Panc1 (cell line): Measurements from ENCODE around the gene MSRB1. TPM values are rescaled to one million over a fixed set of nuclear protein-coding genes. Genes with fewer than 3 reads are reported as not detected.

Source experiments
- ATAC-seq: fragments of 200-7000 bp; cut with Tn5 transposase; 2 replicates; pipeline ENCODE4 v1.9.1; 2020; ENCODE audit warnings: mild to moderate bottlenecking, moderate library complexity
- BruUV-seq: library from RNA; stranded (reverse); fragments of 400-500 nt; replicated peaks from 2 replicates; lab custom pipeline; 2021; lab: Mats Ljungman, UMichigan
- CTCF ChIA-PET: fragments of 300-600 bp; sonication (Branson Sonifier 250); formaldehyde crosslinking; loops from one replicate; lab custom pipeline; 2022; ENCODE audit warnings: antibody characterized with exemption; lab: Charles Lee
- POLR2A ChIA-PET: fragments of 300-600 bp; sonication (Branson Sonifier 250); formaldehyde crosslinking; loops from one replicate; lab custom pipeline; 2022; ENCODE audit warnings: antibody characterized with exemption; lab: Charles Lee
- DNase-seq: peaks from one replicate; pipeline ENCODE4 v3.0.0-alpha.2; 2010; ENCODE audit warnings: low read depth, low spot score
- H3K27ac ChIP-seq: 2 replicates; pipeline ENCODE4 v1.5.1; 2011; ENCODE audit warnings: mild to moderate bottlenecking, low read length, inconsistent platforms
- H3K27me3 ChIP-seq: fragments of 200-500 bp; sonication (Bioruptor generic); 2 replicates; pipeline ENCODE4 v1.6.0; 2014; ENCODE audit warnings: low read length, inconsistent platforms; ENCODE audit not compliant: control insufficient read depth, insufficient read depth
- H3K36me3 ChIP-seq: fragments of 200-500 bp; sonication (Bioruptor generic); 2 replicates; pipeline ENCODE4 v1.5.1; 2014; ENCODE audit warnings: inconsistent platforms, mild to moderate bottlenecking, low read length, moderate library complexity; ENCODE audit not compliant: control insufficient read depth, insufficient read depth
- H3K4me1 ChIP-seq: 2 replicates; pipeline ENCODE4 v1.5.1; 2011; ENCODE audit warnings: inconsistent platforms, mild to moderate bottlenecking, low read length, moderate library complexity; ENCODE audit not compliant: control insufficient read depth, insufficient read depth
- H3K4me3 ChIP-seq, 2 experiments: 2 replicates each; pipeline ENCODE4 v1.5.1; 2011 to 2012; ENCODE audit warnings: low read depth in 2 of 2, low read length in 2 of 2, mild to moderate bottlenecking in 2 of 2, inconsistent platforms in 1 of 2, moderate library complexity in 1 of 2
- H3K9me3 ChIP-seq: fragments of 200-500 bp; sonication (Bioruptor generic); 2 replicates; pipeline ENCODE4 v1.5.1; 2014; ENCODE audit warnings: low read depth, mild to moderate bottlenecking, inconsistent platforms, low read length, moderate library complexity; ENCODE audit not compliant: control insufficient read depth, insufficient read depth
- CTCF ChIP-seq: fragments of 450-650 bp; IDR thresholded peaks from 2 replicates; pipeline ENCODE4 v1.5.1; 2017; ENCODE audit warnings: mild to moderate bottlenecking
- POLR2AphosphoS5 ChIP-seq: IDR thresholded peaks from 2 replicates; pipeline ENCODE4 v1.6.1; 2012; ENCODE audit warnings: mild to moderate bottlenecking, low read depth, low read length, moderate library complexity
- REST ChIP-seq, 2 experiments: IDR thresholded peaks; 2 replicates each; pipeline ENCODE4 v1.6.1; 2011 to 2012; ENCODE audit warnings: low read depth in 2 of 2, control low read depth in 1 of 2, low read length in 1 of 2, mild to moderate bottlenecking in 1 of 2, moderate library complexity in 1 of 2; ENCODE audit not compliant: insufficient read depth in 1 of 2
- SIN3A ChIP-seq: IDR thresholded peaks from 2 replicates; pipeline ENCODE4 v1.6.1; 2012; ENCODE audit warnings: low read depth, mild to moderate bottlenecking, low read length, moderate library complexity, borderline replicate concordance; ENCODE audit not compliant: insufficient read depth
- TCF7L2 ChIP-seq: IDR thresholded peaks from 2 replicates; pipeline ENCODE4 v1.6.1; 2011; ENCODE audit warnings: mild to moderate bottlenecking, low read depth, low read length, inconsistent platforms
- in situ Hi-C: cut with HindIII; loops from 2 replicates; pipeline ENCODE4 v1.10.0; 2016; ENCODE audit warnings: low sequenced_read_pairs, low pct_unique_long_range_greater_than_20kb
- intact Hi-C: fragments of 100-400 bp; cut with micrococcal nuclease; formaldehyde crosslinking; loops from one replicate; pipeline ENCODE4 v1.10.0; 2022; ENCODE audit not compliant: unreplicated experiment
- total RNA-seq: library from RNA; stranded (reverse); gene quantifications from one replicate; pipeline ENCODE4 v1.2.1, GENCODE V29; 2021; ENCODE audit not compliant: unreplicated experiment

Gene MSRB1
- total RNA-seq, 1 experiment from 2014 or later: 25.3 TPM

DNA sequence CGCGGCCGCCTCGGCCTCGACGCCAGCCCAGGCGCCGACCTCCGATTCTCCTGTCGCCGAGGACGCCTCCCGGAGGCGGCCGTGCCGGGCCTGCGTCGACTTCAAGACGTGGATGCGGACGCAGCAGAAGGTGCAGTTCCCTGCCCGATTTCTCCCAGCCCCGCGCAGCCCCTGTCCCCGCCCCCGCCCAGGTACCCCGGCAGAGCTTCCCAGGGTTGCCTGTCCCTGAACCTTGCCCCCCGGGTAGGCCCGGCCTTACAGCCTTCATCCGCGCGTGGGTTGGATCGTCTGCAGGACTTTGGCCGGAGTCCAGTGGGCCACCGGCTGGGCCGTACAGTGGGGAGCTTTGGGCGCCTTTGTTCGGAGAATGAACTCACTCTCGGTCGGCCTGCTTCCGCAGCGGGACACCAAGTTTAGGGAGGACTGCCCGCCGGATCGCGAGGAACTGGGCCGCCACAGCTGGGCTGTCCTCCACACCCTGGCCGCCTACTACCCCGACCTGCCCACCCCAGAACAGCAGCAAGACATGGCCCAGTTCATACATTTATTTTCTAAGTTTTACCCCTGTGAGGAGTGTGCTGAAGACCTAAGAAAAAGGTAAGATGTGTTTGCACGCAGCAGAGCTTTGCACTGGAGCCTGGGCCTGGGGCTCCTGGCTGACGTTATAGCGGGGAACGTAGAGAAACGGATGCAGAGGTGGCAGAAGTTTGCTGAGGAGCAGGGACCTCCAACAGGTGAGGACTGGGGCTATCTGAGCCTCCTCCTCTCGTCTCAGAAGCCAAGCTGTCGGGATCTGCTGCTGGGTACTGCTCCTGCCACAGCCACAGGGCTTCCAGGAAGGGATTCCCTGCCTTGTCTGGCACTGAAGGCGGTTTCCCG lies 41.6 kb upstream of the MSRB1 start:
- peaks cover 9% of the 10 kb centered on the region; the same call in 1 of the 2 replicates for H3K36me3 ChIP-seq
- no peaks in the 10 kb centered on the region for H3K9me3 ChIP-seq
- peak overlapping the region; percentile 73 to 76 for H3K4me3 ChIP-seq
- BruUV-seq: TSS peak; percentile 59
- CTCF ChIA-PET: no interaction called here
- no peaks in the 10 kb centered on the region for H3K27me3 ChIP-seq
- H3K27ac ChIP-seq: peak overlapping the region; percentile 92
- no peak for TF ChIP-seq SIN3A
- no peak for TF ChIP-seq TCF7L2
- TF ChIP-seq CTCF: no peak
- no peak for TF ChIP-seq POLR2AphosphoS5
- TF ChIP-seq REST (IDR thresholded peaks at IDR 0.05; ENCODE audit: insufficient read depth in 1 of 2, low read depth in 2 of 2, low read length in 1 of 2): no peak
- intact Hi-C loops (no loop called here), in situ Hi-C loops (no loop called here)
- peak; percentile 7 for ATAC-seq
- no peak for DNase-seq
- peaks cover 53% of the 10 kb centered on the region for H3K4me1 ChIP-seq
- POLR2A ChIA-PET: interaction anchor here (0.7 kb wide), 1 partner anchor 20 kb away, joined by 13 read pairs; the partner anchor contains the start of gene RPS2

GRCh38 chr16:1983544-1984346 lies 40.7 kb upstream of the MSRB1 start, which contains the start of gene GFER:
Gene GFER, plus strand, starts transcription at chr16:1984193. Its CDS starts 26 bp downstream, at chr16:1984219.
- in situ Hi-C loops (no loop called here), intact Hi-C loops (no loop called here)
- BruUV-seq: no TSS peak
- Histone ChIP-seq H3K36me3 (peaks cover 9% of the 10 kb centered on the region; the same call in 1 of the 2 replicates), H3K27me3 (no peaks in the 10 kb centered on the region), H3K27ac (peak within 1 kb of the TSS; percentile 92), H3K9me3 (no peaks in the 10 kb centered on the region), H3K4me1 (peaks cover 49% of the 10 kb centered on the region), H3K4me3 (peak within 1 kb of the TSS; percentile 73 to 76)
- ChIA-PET POLR2A (interaction anchor here (0.7 to 1.1 kb wide), 2 partner anchors 17 to 19 kb away, joined by 8 to 13 read pairs; partner anchors contain the start of genes RNF151 and RPS2), CTCF (no interaction called here)
- DNase-seq (no peak), ATAC-seq (peak; percentile 84)
- TF ChIP-seq TCF7L2 (no peak), POLR2AphosphoS5 (peak; percentile 46), REST (IDR thresholded peaks at IDR 0.05; ENCODE audit: insufficient read depth in 1 of 2, low read depth in 2 of 2, low read length in 1 of 2) (no peak), SIN3A (peak; percentile 95; the same call in 1 of the 2 replicates), CTCF (peak; percentile 77; the same call in 1 of the 2 replicates)
